ACC112 (cell line): Measurements from ENCODE around the gene WSCD2.

Experiments
- H2AFZ ChIP-seq: fragments of 200-600 bp; sonication (generic); one replicate; pipeline ENCODE4 v1.6.0; 2017; ENCODE audit warnings: antibody characterized with exemption, low read length; ENCODE audit not compliant: unreplicated experiment
- H3K27ac ChIP-seq: fragments of 200-600 bp; sonication (generic); 2 replicates; pipeline ENCODE4 v1.5.1; 2014; ENCODE audit warnings: low read depth, mild to moderate bottlenecking, antibody characterized with exemption, low read length, moderate library complexity
- H3K27me3 ChIP-seq: fragments of 200-600 bp; sonication (generic); 2 replicates; pipeline ENCODE4 v1.6.1; 2014; ENCODE audit warnings: mild to moderate bottlenecking, antibody characterized with exemption, low read length, moderate library complexity, mixed read lengths; ENCODE audit not compliant: insufficient read depth
- H3K36me3 ChIP-seq: fragments of 200-600 bp; sonication (generic); 2 replicates; pipeline ENCODE4 v1.6.1; 2016; ENCODE audit warnings: mild to moderate bottlenecking, antibody characterized with exemption, low read length, moderate library complexity, mixed read lengths; ENCODE audit not compliant: insufficient read depth
- H3K4me1 ChIP-seq: fragments of 200-600 bp; sonication (generic); one replicate; pipeline ENCODE4 v1.6.1; 2016; ENCODE audit warnings: low read length, mixed read lengths; ENCODE audit not compliant: insufficient read depth, unreplicated experiment, control insufficient read depth
- H3K4me3 ChIP-seq: fragments of 200-600 bp; sonication (generic); 2 replicates; pipeline ENCODE4 v1.5.1; 2014; ENCODE audit warnings: mild to moderate bottlenecking, low read depth, low read length
- H3K79me2 ChIP-seq: fragments of 200-600 bp; sonication (generic); one replicate; pipeline ENCODE4 v1.6.0; 2016; ENCODE audit warnings: low read length; ENCODE audit not compliant: control insufficient read depth, unreplicated experiment, insufficient read depth

Gene WSCD2

GRCh38 chr12:108193493-108193892 is 64.4 kb downstream of the WSCD2 start:
- H3K4me1 ChIP-seq = no peaks in the 10 kb centered on the region
- H3K27ac ChIP-seq = no peak overlapping the region
- H3K36me3 ChIP-seq = no peaks in the 10 kb centered on the region
- H3K27me3 ChIP-seq = peaks cover 3% of the 10 kb centered on the region
- H3K4me3 ChIP-seq = no peak overlapping the region
- no peaks in the 10 kb centered on the region for H3K79me2 ChIP-seq
- H2AFZ ChIP-seq = no peak overlapping the region

- Histone ChIP-seq H3K4me1 (no peaks in the 10 kb centered on the region), H3K27me3 (peaks cover 3% of the 10 kb centered on the region)
These were observed 64.8 kb downstream of the WSCD2 start for GRCh38 chr12:108193917-108194316.

GRCh38 chr12:108194585-108194984 is 65.5 kb downstream of the WSCD2 start:
- no peak overlapping the region for H2AFZ ChIP-seq
- H3K4me1 ChIP-seq = no peaks in the 10 kb centered on the region
- no peak overlapping the region for H3K27ac ChIP-seq
- no peaks in the 10 kb centered on the region for H3K36me3 ChIP-seq
- H3K27me3 ChIP-seq = no peaks in the 10 kb centered on the region; the same call in none of the 2 replicates
- no peak overlapping the region for H3K4me3 ChIP-seq
- no peaks in the 10 kb centered on the region for H3K79me2 ChIP-seq

More at GRCh38 chr12:108193917-108194316, 64.8 kb downstream of the WSCD2 start:
- no peak overlapping the region for H3K4me3 ChIP-seq
- no peaks in the 10 kb centered on the region for H3K79me2 ChIP-seq
- H3K27ac ChIP-seq = no peak overlapping the region
- H2AFZ ChIP-seq = no peak overlapping the region
- H3K36me3 ChIP-seq = no peaks in the 10 kb centered on the region

- H2AFZ ChIP-seq = no peak overlapping the region
These were observed 67.2 kb downstream of the WSCD2 start for GRCh38 chr12:108196319-108196718.

GRCh38 chr12:108196921-108197320 is 67.8 kb downstream of the WSCD2 start:
- Histone ChIP-seq H3K79me2 (no peaks in the 10 kb centered on the region), H3K4me1 (no peaks in the 10 kb centered on the region), H3K27ac (no peak overlapping the region), H3K27me3 (peaks cover 7% of the 10 kb centered on the region), H3K4me3 (no peak overlapping the region), H2AFZ (no peak overlapping the region), H3K36me3 (no peaks in the 10 kb centered on the region)

More at GRCh38 chr12:108196319-108196718, 67.2 kb downstream of the WSCD2 start:
- Histone ChIP-seq H3K4me1 (no peaks in the 10 kb centered on the region), H3K79me2 (no peaks in the 10 kb centered on the region), H3K27me3 (peaks cover 3% of the 10 kb centered on the region), H3K27ac (no peak overlapping the region), H3K4me3 (no peak overlapping the region), H3K36me3 (no peaks in the 10 kb centered on the region)

GRCh38 chr12:108198043-108198442 is 69.0 kb downstream of the WSCD2 start:
- Histone ChIP-seq H3K4me1 (no peaks in the 10 kb centered on the region), H3K27me3 (peaks cover 12% of the 10 kb centered on the region), H3K36me3 (no peaks in the 10 kb centered on the region), H3K4me3 (no peak overlapping the region), H3K79me2 (no peaks in the 10 kb centered on the region), H2AFZ (no peak overlapping the region), H3K27ac (no peak overlapping the region)

- H3K27ac ChIP-seq = no peak overlapping the region
These were observed 70.0 kb downstream of the WSCD2 start for GRCh38 chr12:108199106-108199505.

GRCh38 chr12:108201808-108202207 is 72.7 kb downstream of the WSCD2 start:
- Histone ChIP-seq H3K4me1 (no peaks in the 10 kb centered on the region), H3K27me3 (peaks cover 15% of the 10 kb centered on the region), H2AFZ (no peak overlapping the region), H3K79me2 (no peaks in the 10 kb centered on the region), H3K27ac (no peak overlapping the region), H3K36me3 (no peaks in the 10 kb centered on the region), H3K4me3 (no peak overlapping the region)

More at GRCh38 chr12:108199106-108199505, 70.0 kb downstream of the WSCD2 start:
- Histone ChIP-seq H3K4me3 (no peak overlapping the region), H3K27me3 (peaks cover 15% of the 10 kb centered on the region), H2AFZ (no peak overlapping the region), H3K4me1 (no peaks in the 10 kb centered on the region), H3K36me3 (no peaks in the 10 kb centered on the region), H3K79me2 (no peaks in the 10 kb centered on the region)

- Histone ChIP-seq H2AFZ (no peak overlapping the region), H3K4me3 (no peak overlapping the region), H3K36me3 (no peaks in the 10 kb centered on the region), H3K4me1 (no peaks in the 10 kb centered on the region), H3K79me2 (no peaks in the 10 kb centered on the region), H3K27ac (no peak overlapping the region), H3K27me3 (peaks cover 15% of the 10 kb centered on the region)
These were observed 75.3 kb downstream of the WSCD2 start for GRCh38 chr12:108204117-108204987.

- Histone ChIP-seq H3K79me2 (no peaks in the 10 kb centered on the region), H3K27ac (no peak overlapping the region), H3K4me3 (no peak overlapping the region), H3K4me1 (no peaks in the 10 kb centered on the region), H3K27me3 (peaks cover 14% of the 10 kb centered on the region), H2AFZ (no peak overlapping the region), H3K36me3 (no peaks in the 10 kb centered on the region)
These were observed 76.8 kb downstream of the WSCD2 start for GRCh38 chr12:108205864-108206263.
